Uterus (tissue), 2 donors: ENCODE data around the gene ANP32E.

Experiments used
- CTCF ChIP-seq, 4 experiments: fragments of 200-600 bp in 2 of 4; fragments of 450-650 bp in 2 of 4; sonication (generic) in 2 of 4; IDR thresholded peaks; one replicate each; pipeline ENCODE4 v1.5.1; 2016 to 2019; ENCODE audit warnings: antibody characterized with exemption in 4 of 4, mild to moderate bottlenecking in 2 of 4, moderate library complexity in 1 of 4
- POLR2A ChIP-seq, 2 donors: fragments of 450-650 bp; IDR thresholded peaks; one replicate each; pipeline ENCODE4 v1.6.1; 2016; ENCODE audit warnings: antibody characterized with exemption in 2 of 2, mild to moderate bottlenecking in 1 of 2, moderate library complexity in 1 of 2

DNA sequence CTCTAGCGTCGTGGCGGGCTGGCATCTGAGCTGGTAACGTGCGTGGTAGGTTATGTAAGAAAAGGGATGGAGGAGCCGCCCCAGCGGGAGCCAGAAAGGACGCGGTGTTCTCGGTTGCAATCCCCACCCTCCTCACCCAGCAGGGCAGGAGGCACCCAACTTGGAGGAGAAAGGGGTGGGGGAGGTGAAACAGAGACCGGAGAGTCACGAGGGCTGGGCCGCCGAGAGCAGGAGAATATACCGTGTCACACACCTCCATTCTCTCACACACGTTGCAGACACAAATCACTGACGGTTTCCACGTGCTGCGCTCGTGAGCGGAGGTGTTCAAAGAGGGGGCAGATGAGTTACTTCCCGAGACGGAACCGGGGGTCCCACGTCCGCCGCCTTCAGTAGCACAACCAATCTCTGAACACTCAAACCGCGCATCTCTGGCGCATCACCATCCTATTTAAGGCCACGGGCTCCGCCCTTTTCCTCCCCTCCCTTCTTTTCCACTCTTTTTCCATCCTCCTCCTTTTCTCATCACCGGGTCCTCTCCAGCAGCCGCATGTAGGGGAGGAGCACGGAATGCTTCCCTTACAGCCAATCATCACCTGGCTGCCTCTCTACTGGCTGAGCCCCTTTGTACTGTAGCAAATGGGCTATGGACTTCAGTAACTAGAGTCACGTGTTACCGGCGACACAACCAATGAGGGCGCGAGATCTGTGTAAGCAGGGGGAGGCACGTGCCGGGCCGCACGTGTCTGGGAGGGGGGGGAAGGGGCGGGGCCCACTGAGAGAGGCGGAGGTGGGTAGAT, 46.0 kb upstream of the ANP32E start, which contains the start of gene CIART:
- peak in 1 of 4 experiments; percentile 4 for TF ChIP-seq CTCF (IDR thresholded peaks at IDR 0.05)
- peak; percentile 42 to 45 for TF ChIP-seq POLR2A (IDR thresholded peaks at IDR 0.05)
